SK-N-SH treated with all-trans-retinoic acid at 6 μM for 48 hours (cell line): Measurements from ENCODE around the gene RILPL1.

ENCODE experiments used
- ATAC-seq: fragments of 200-7000 bp; cut with Tn5 transposase; 3 replicates; pipeline ENCODE4 v1.9.1; 2020; ENCODE audit warnings: mild to moderate bottlenecking, moderate library complexity
- ARNTL ChIP-seq: fragments of 450-650 bp; formaldehyde crosslinking; IDR thresholded peaks from 2 replicates; pipeline ENCODE4 v1.5.0; 2020; ENCODE audit warnings: low read depth, mild to moderate bottlenecking, moderate library complexity, borderline replicate concordance
- BACH2 ChIP-seq: fragments of 250-450 bp; sonication (Bioruptor Pico); IDR thresholded peaks from 2 replicates; pipeline ENCODE4 v1.9.0; 2021; ENCODE audit warnings: mild to moderate bottlenecking, borderline replicate concordance
- CSDC2 ChIP-seq: fragments of 250-450 bp; sonication (Bioruptor Pico); IDR thresholded peaks from 2 replicates; pipeline ENCODE4 v1.5.0; 2020; ENCODE audit warnings: mild to moderate bottlenecking, moderate library complexity
- CSRNP3 ChIP-seq: fragments of 250-450 bp; sonication (Bioruptor Pico); IDR thresholded peaks from 2 replicates; pipeline ENCODE4 v1.5.1; 2021; ENCODE audit warnings: mild to moderate bottlenecking, moderate library complexity
- ISL1 ChIP-seq: fragments of 250-450 bp; sonication (Bioruptor Pico); IDR thresholded peaks from 2 replicates; pipeline ENCODE4 v2.1.2; 2022; ENCODE audit warnings: mild to moderate bottlenecking, moderate library complexity
- OSR1 ChIP-seq: fragments of 250-450 bp; sonication (Bioruptor Pico); IDR thresholded peaks from 2 replicates; pipeline ENCODE4 v1.8.0; 2022; ENCODE audit warnings: moderate library complexity, mild to moderate bottlenecking, inconsistent platforms
- PATZ1 ChIP-seq: fragments of 250-450 bp; sonication (Bioruptor Pico); IDR thresholded peaks from 2 replicates; pipeline ENCODE4 v1.8.0; 2020; ENCODE audit warnings: mild to moderate bottlenecking, moderate library complexity, borderline replicate concordance
- PPARA ChIP-seq: fragments of 250-450 bp; sonication (Bioruptor Pico); IDR thresholded peaks from 2 replicates; pipeline ENCODE4 v1.5.0; 2020; ENCODE audit warnings: mild to moderate bottlenecking, borderline replicate concordance
- RARB ChIP-seq: fragments of 250-450 bp; sonication (Bioruptor Pico); IDR thresholded peaks from 2 replicates; pipeline ENCODE4 v1.8.0; 2021; ENCODE audit warnings: mild to moderate bottlenecking, moderate library complexity
- SNAI2 ChIP-seq: fragments of 250-450 bp; sonication (Bioruptor Pico); IDR thresholded peaks from 2 replicates; pipeline ENCODE4 v1.5.0; 2020; ENCODE audit warnings: mild to moderate bottlenecking, moderate library complexity
- TCF4 ChIP-seq: fragments of 250-450 bp; sonication (Bioruptor Pico); IDR thresholded peaks from 2 replicates; pipeline ENCODE4 v1.8.0; 2021; ENCODE audit warnings: mild to moderate bottlenecking, moderate library complexity, borderline replicate concordance
- TOX ChIP-seq: fragments of 250-450 bp; sonication (Bioruptor Pico); IDR thresholded peaks from 2 replicates; pipeline ENCODE4 v1.8.0; 2021; ENCODE audit warnings: mild to moderate bottlenecking, moderate library complexity, borderline replicate concordance
- ZC3H10 ChIP-seq: fragments of 250-450 bp; sonication (Bioruptor Pico); IDR thresholded peaks from 2 replicates; pipeline ENCODE4 v1.5.1; 2021; ENCODE audit warnings: mild to moderate bottlenecking, moderate library complexity
- ZFP30 ChIP-seq: fragments of 450-650 bp; formaldehyde crosslinking; IDR thresholded peaks from 2 replicates; pipeline ENCODE4 v1.5.0; 2022; ENCODE audit warnings: mild to moderate bottlenecking, moderate library complexity
- ZNF565 ChIP-seq: fragments of 450-650 bp; formaldehyde crosslinking; conservative IDR thresholded peaks from 2 replicates; pipeline ENCODE4 v1.5.0; 2020; ENCODE audit warnings: low read depth, mild to moderate bottlenecking, moderate library complexity
- ZNF70 ChIP-seq: fragments of 450-650 bp; formaldehyde crosslinking; IDR thresholded peaks from 2 replicates; pipeline ENCODE4 v1.5.0; 2020; ENCODE audit warnings: mild to moderate bottlenecking, moderate library complexity
- ZNF8 ChIP-seq: fragments of 450-650 bp; formaldehyde crosslinking; IDR thresholded peaks from 2 replicates; pipeline ENCODE4 v1.5.0; 2020; ENCODE audit warnings: mild to moderate bottlenecking, moderate library complexity
- TF ChIP-seq, protein P1 (sequence below): fragments of 250-450 bp; sonication (Bioruptor Pico); IDR thresholded peaks from 2 replicates; pipeline ENCODE4 v1.5.1; 2020; ENCODE audit warnings: low read depth, mild to moderate bottlenecking, moderate library complexity
- TF ChIP-seq, protein P2 (sequence below): fragments of 250-450 bp; sonication (Bioruptor Pico); IDR thresholded peaks from 2 replicates; pipeline ENCODE4 v1.8.0; 2021; ENCODE audit warnings: low read depth, mild to moderate bottlenecking, moderate library complexity, borderline replicate concordance
- TF ChIP-seq, protein P3 (sequence below): fragments of 250-450 bp; sonication (Bioruptor Pico); IDR thresholded peaks from 2 replicates; pipeline ENCODE4 v1.5.0; 2020; ENCODE audit warnings: mild to moderate bottlenecking, moderate library complexity

RILPL1 gene

GRCh38 chr12:123522164-123522563 is 11.4 kb downstream of the RILPL1 start (continued):
- no peak for TF ChIP-seq ZC3H10
- no peak for TF ChIP-seq ZFP30 (CRISPR knock-in tag)
- TF ChIP-seq PATZ1 = no peak
- TF ChIP-seq BACH2 = no peak
- no peak for TF ChIP-seq ZNF8 (CRISPR knock-in tag)
- TF ChIP-seq TOX (CRISPR knock-in tag) = no peak

DNA sequence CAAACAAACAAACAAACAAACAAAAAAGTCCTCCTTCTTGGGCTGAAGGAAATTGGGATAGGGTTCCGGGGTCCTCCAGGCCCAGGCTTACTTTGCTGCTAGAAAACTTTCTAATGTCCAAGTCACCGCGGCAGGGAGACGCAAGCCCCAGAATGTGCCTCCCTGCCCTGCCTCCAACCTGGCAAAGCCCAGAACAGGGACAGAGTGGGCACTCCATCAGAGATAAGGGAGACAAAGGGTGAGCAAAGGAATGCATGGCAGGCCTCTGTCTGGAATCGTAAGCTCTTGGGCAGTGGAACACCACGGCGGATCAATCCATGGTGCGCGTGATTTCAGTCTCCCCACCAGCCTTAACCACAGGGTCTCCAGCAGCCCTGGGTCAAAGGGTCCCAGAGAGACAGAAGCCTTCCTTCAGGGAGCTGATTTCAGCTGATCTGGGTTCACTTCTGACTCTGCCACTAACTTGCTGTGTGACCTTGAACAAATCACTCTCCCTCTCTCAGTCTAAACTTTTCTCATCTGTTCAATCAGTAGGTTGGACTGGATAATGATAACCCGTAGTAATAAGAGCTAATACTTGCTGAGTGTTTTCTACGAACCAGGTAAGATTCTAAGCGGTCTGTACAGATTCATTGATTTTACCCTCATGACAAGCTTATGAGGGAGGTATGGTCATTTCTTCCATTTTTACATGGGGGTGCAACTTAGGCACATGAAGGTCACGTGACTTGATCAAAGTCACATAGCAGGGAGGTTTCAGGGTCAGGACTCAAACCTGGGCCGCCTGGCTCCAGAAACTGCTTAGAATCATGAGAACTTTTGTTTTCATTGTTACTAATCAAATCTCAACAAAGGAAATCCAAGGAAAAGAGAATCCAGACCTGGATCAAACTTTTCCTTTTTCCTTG is 12.7 kb downstream of the RILPL1 start:
- ATAC-seq = no peak
- TF ChIP-seq BACH2 (no peak), RARB (CRISPR knock-in tag) (no peak), ZNF8 (CRISPR knock-in tag) (no peak), ISL1 (CRISPR knock-in tag) (no peak), ZNF70 (CRISPR knock-in tag) (no peak), ARNTL (CRISPR knock-in tag) (no peak), TCF4 (CRISPR knock-in tag) (no peak), PPARA (CRISPR knock-in tag) (no peak), ZNF565 (CRISPR knock-in tag) (no peak), OSR1 (CRISPR knock-in tag) (no peak), CSRNP3 (CRISPR knock-in tag) (no peak), CSDC2 (no peak), SNAI2 (CRISPR knock-in tag) (no peak), PATZ1 (no peak), ZFP30 (CRISPR knock-in tag) (no peak)
- TF ChIP-seq, protein P1, sequence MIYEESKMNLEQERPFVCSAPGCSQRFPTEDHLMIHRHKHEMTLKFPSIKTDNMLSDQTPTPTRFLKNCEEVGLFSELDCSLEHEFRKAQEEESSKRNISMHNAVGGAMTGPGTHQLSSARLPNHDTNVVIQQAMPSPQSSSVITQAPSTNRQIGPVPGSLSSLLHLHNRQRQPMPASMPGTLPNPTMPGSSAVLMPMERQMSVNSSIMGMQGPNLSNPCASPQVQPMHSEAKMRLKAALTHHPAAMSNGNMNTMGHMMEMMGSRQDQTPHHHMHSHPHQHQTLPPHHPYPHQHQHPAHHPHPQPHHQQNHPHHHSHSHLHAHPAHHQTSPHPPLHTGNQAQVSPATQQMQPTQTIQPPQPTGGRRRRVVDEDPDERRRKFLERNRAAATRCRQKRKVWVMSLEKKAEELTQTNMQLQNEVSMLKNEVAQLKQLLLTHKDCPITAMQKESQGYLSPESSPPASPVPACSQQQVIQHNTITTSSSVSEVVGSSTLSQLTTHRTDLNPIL = no peak
- TF ChIP-seq, protein P2, sequence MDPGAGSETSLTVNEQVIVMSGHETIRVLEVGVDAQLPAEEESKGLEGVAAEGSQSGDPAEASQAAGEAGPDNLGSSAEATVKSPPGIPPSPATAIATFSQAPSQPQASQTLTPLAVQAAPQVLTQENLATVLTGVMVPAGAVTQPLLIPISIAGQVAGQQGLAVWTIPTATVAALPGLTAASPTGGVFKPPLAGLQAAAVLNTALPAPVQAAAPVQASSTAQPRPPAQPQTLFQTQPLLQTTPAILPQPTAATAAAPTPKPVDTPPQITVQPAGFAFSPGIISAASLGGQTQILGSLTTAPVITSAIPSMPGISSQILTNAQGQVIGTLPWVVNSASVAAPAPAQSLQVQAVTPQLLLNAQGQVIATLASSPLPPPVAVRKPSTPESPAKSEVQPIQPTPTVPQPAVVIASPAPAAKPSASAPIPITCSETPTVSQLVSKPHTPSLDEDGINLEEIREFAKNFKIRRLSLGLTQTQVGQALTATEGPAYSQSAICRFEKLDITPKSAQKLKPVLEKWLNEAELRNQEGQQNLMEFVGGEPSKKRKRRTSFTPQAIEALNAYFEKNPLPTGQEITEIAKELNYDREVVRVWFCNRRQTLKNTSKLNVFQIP (CRISPR knock-in tag) = no peak
- TF ChIP-seq, protein P3, sequence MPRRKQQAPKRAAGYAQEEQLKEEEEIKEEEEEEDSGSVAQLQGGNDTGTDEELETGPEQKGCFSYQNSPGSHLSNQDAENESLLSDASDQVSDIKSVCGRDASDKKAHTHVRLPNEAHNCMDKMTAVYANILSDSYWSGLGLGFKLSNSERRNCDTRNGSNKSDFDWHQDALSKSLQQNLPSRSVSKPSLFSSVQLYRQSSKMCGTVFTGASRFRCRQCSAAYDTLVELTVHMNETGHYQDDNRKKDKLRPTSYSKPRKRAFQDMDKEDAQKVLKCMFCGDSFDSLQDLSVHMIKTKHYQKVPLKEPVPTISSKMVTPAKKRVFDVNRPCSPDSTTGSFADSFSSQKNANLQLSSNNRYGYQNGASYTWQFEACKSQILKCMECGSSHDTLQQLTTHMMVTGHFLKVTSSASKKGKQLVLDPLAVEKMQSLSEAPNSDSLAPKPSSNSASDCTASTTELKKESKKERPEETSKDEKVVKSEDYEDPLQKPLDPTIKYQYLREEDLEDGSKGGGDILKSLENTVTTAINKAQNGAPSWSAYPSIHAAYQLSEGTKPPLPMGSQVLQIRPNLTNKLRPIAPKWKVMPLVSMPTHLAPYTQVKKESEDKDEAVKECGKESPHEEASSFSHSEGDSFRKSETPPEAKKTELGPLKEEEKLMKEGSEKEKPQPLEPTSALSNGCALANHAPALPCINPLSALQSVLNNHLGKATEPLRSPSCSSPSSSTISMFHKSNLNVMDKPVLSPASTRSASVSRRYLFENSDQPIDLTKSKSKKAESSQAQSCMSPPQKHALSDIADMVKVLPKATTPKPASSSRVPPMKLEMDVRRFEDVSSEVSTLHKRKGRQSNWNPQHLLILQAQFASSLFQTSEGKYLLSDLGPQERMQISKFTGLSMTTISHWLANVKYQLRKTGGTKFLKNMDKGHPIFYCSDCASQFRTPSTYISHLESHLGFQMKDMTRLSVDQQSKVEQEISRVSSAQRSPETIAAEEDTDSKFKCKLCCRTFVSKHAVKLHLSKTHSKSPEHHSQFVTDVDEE (CRISPR knock-in tag) = no peak
